ENCODE measurements around the gene TMEM171. TPM values are rescaled to one million over a fixed set of nuclear protein-coding genes. Genes with fewer than 3 reads are reported as not detected.

The TMEM171 gene
- total RNA-seq, 1 donor from 2014 or later = not detected

GRCh38 chr5:73130811-73131210, 10.4 kb downstream of the TMEM171 start:
- H3K4me1 Mint-ChIP-seq = no peaks in the 10 kb centered on the region
- no peak for DNase-seq
- no peaks in the 10 kb centered on the region for H3K36me3 Mint-ChIP-seq (ENCODE audit: low read depth)
- H3K27ac Mint-ChIP-seq = no peak overlapping the region
- intact Hi-C loops (cut with micrococcal nuclease) = no loop called here
- no peaks in the 10 kb centered on the region for H3K9me3 Mint-ChIP-seq
- H3K4me3 Mint-ChIP-seq = no peak overlapping the region
- H3K27me3 Mint-ChIP-seq = peaks cover 52% of the 10 kb centered on the region

DNA sequence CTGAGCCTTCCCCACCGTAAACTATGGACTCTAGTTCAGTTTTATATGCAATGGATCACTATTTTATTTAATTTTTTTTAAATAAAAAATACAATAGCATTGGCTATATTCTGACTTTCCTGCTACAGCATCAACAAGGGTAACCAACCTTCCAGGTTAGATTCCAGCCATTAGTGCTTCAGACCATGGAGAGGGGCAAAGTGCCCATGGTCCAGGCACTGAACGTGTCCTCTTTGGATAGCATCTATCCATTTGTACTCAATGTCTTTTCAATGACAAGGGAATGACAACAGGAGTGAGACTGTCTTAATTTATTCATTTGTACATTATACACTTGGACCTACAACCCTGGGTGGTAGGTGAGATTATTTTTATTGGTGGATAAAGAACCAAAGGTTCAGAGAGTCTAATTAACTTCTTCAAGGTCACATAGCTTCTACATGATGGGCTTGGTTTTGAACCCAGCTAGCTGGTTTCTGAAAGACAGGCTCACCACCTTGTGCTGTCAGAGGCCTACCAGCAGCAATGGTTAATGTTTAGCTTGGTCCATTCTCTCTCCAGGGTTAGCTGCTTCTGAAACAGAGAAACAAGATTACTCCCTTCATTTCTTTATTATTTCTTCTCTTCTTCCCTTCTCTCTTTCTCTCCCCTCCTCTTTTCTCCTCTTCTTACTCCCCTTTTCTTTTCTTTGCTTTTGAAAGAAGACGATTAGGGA, 11.5 kb downstream of the TMEM171 start:
- intact Hi-C loops (cut with micrococcal nuclease) = no loop called here
- Mint-ChIP-seq H3K27me3 (peaks cover 45% of the 10 kb centered on the region), H3K4me3 (no peak overlapping the region), H3K27ac (no peak overlapping the region), H3K9me3 (no peaks in the 10 kb centered on the region), H3K4me1 (no peaks in the 10 kb centered on the region), H3K36me3 (ENCODE audit: low read depth) (no peaks in the 10 kb centered on the region)
- DNase-seq = no peak

- no peak overlapping the region for H3K4me3 Mint-ChIP-seq
Observed at GRCh38 chr5:73132759-73133158, 12.4 kb downstream of the TMEM171 start.

GRCh38 chr5:73135021-73135420, 14.6 kb downstream of the TMEM171 start:
- Mint-ChIP-seq H3K36me3 (ENCODE audit: low read depth) (no peaks in the 10 kb centered on the region), H3K27ac (no peak overlapping the region), H3K4me3 (no peak overlapping the region), H3K9me3 (no peaks in the 10 kb centered on the region), H3K27me3 (peaks cover 40% of the 10 kb centered on the region), H3K4me1 (no peaks in the 10 kb centered on the region)
- intact Hi-C loops (cut with micrococcal nuclease) = no loop called here
- no peak for DNase-seq

More at GRCh38 chr5:73132759-73133158, 12.4 kb downstream of the TMEM171 start:
- Mint-ChIP-seq H3K9me3 (no peaks in the 10 kb centered on the region), H3K27ac (no peak overlapping the region), H3K27me3 (peaks cover 44% of the 10 kb centered on the region), H3K4me1 (no peaks in the 10 kb centered on the region), H3K36me3 (ENCODE audit: low read depth) (no peaks in the 10 kb centered on the region)
- intact Hi-C loops (cut with micrococcal nuclease) = no loop called here
- no peak for DNase-seq

- H3K27me3 Mint-ChIP-seq = peaks cover 37% of the 10 kb centered on the region
Observed at GRCh38 chr5:73135429-73136054, 15.2 kb downstream of the TMEM171 start.

GRCh38 chr5:73136055-73136562, 15.7 kb downstream of the TMEM171 start:
- DNase-seq = no peak
- no peaks in the 10 kb centered on the region for H3K4me1 Mint-ChIP-seq
- H3K9me3 Mint-ChIP-seq = no peaks in the 10 kb centered on the region
- H3K36me3 Mint-ChIP-seq (ENCODE audit: low read depth) = no peaks in the 10 kb centered on the region
- peaks cover 35% of the 10 kb centered on the region for H3K27me3 Mint-ChIP-seq
- H3K4me3 Mint-ChIP-seq = no peak overlapping the region
- H3K27ac Mint-ChIP-seq = no peak overlapping the region
- intact Hi-C loops (cut with micrococcal nuclease) = no loop called here

More at GRCh38 chr5:73135429-73136054, 15.2 kb downstream of the TMEM171 start:
- no peak for DNase-seq
- Mint-ChIP-seq H3K9me3 (no peaks in the 10 kb centered on the region), H3K4me3 (no peak overlapping the region), H3K36me3 (ENCODE audit: low read depth) (no peaks in the 10 kb centered on the region), H3K4me1 (no peaks in the 10 kb centered on the region), H3K27ac (no peak overlapping the region)
- intact Hi-C loops (cut with micrococcal nuclease) = no loop called here

DNA sequence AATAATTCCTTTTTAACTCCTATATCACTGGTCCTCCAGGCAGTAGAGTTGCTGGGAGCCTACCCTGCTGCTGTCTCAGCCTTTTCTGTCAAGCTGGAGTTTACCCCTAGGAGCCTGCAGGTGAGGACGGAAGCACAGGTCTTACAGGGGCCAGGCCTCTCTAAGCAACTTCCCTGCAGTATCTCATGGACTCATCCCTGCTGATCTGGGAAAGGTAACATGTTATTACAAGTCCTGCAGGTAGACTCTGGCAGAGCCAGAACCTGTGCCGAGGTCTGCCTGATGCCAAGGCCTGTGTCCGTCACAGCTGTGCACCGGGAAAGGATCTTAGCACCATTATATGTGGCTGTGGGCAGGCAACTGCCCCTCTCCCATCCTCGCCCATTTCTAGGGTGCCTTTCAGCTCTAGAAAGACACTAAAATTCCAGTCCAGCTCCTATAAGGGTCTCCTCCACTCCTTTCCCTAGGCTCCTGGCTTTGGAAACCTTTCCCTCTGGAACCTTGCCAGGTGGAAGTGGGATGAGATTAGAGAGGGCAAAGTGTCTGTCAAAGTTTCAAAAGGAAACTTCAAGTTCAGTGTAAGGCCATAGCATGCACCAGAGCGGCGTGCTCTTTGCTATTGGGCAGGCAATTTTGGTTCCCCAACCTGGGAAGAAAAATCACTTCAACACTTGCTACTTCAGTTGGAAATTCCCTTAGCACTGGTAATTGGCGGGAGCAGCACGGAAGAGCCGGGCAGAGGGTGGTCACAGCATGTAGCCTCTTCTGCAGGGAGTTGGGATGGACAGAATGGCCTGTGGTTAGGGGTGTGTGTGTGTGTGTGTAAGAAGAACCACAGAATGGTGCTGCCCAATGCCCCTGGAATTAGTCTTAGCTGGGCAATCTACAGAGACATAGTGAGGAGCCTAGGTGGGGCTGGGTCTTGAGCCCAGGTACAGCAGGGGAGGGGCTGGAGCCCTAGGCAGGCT, 17.5 kb downstream of the TMEM171 start:
- Mint-ChIP-seq H3K27ac (no peak overlapping the region), H3K4me3 (no peak overlapping the region), H3K9me3 (no peaks in the 10 kb centered on the region), H3K4me1 (no peaks in the 10 kb centered on the region), H3K36me3 (ENCODE audit: low read depth) (no peaks in the 10 kb centered on the region), H3K27me3 (peaks cover 36% of the 10 kb centered on the region)
- intact Hi-C loops (cut with micrococcal nuclease) = no loop called here
- DNase-seq = no peak

GRCh38 chr5:73139485-73139884, 19.1 kb downstream of the TMEM171 start:
- no peak for DNase-seq
- H3K4me1 Mint-ChIP-seq = no peaks in the 10 kb centered on the region
- H3K36me3 Mint-ChIP-seq (ENCODE audit: low read depth) = no peaks in the 10 kb centered on the region
- H3K27me3 Mint-ChIP-seq = peaks cover 35% of the 10 kb centered on the region
- no peak overlapping the region for H3K4me3 Mint-ChIP-seq
- H3K9me3 Mint-ChIP-seq = no peaks in the 10 kb centered on the region
- no peak overlapping the region for H3K27ac Mint-ChIP-seq
- intact Hi-C loops (cut with micrococcal nuclease) = no loop called here

DNA sequence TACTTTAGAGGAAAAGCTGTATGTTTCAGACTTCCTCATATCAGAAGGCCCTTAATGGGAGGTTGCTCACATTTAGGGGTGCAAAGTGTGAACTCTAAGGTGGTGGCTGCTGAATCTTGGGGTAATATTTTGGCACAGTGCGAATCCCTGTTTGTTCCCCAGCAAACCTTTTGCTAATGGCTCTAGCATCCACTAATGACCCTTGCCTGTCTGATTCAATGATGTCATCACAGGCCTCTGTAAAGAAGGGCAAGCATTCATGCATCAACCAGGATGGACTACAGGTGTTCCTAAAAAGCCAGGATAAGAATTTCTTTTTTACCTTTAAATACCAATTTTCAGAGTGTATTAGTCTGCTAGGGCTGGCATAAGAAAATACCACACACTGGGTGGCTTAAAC, 20.4 kb downstream of the TMEM171 start:
- intact Hi-C loops (cut with micrococcal nuclease) = no loop called here
- H3K27me3 Mint-ChIP-seq = peaks cover 33% of the 10 kb centered on the region
- H3K36me3 Mint-ChIP-seq (ENCODE audit: low read depth) = no peaks in the 10 kb centered on the region
- H3K4me1 Mint-ChIP-seq = no peaks in the 10 kb centered on the region
- no peak for DNase-seq
- no peak overlapping the region for H3K27ac Mint-ChIP-seq
- H3K9me3 Mint-ChIP-seq = no peaks in the 10 kb centered on the region
- H3K4me3 Mint-ChIP-seq = no peak overlapping the region

GRCh38 chr5:73142035-73142434, 21.7 kb downstream of the TMEM171 start:
- no peak overlapping the region for H3K27ac Mint-ChIP-seq
- no peak for DNase-seq
- no peaks in the 10 kb centered on the region for H3K4me1 Mint-ChIP-seq
- no peaks in the 10 kb centered on the region for H3K9me3 Mint-ChIP-seq
- H3K27me3 Mint-ChIP-seq = peaks cover 41% of the 10 kb centered on the region
- no peaks in the 10 kb centered on the region for H3K36me3 Mint-ChIP-seq (ENCODE audit: low read depth)
- no peak overlapping the region for H3K4me3 Mint-ChIP-seq
- intact Hi-C loops (cut with micrococcal nuclease) = no loop called here

DNA sequence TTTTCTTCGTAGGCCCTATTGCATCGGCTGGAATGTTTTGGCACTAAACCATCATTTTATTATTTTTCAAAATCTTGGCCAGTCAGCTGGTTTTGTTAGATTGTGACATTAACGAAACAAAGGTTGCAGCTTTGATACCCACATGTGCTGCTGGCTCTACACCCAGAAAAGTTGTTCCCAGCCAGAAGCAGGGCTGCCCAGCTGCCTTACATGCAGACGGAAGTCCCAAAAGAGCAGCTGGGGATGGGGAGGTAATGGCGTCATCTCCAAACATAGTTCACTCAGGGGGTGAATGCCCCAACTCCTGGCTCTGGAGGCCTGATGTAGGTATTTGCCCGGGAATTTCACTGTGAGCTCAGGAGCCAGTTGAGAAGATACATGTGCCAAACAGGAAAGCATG, 23.3 kb downstream of the TMEM171 start:
- Mint-ChIP-seq H3K4me1 (no peaks in the 10 kb centered on the region), H3K27ac (no peak overlapping the region), H3K27me3 (peaks cover 50% of the 10 kb centered on the region), H3K36me3 (ENCODE audit: low read depth) (no peaks in the 10 kb centered on the region), H3K9me3 (no peaks in the 10 kb centered on the region), H3K4me3 (no peak overlapping the region)
- no peak for DNase-seq
- intact Hi-C loops (cut with micrococcal nuclease) = no loop called here

- no peak overlapping the region for H3K27ac Mint-ChIP-seq
- no peak for DNase-seq
- no peaks in the 10 kb centered on the region for H3K9me3 Mint-ChIP-seq
- intact Hi-C loops (cut with micrococcal nuclease) = no loop called here
- H3K4me3 Mint-ChIP-seq = no peak overlapping the region
- peaks cover 77% of the 10 kb centered on the region for H3K27me3 Mint-ChIP-seq
- H3K4me1 Mint-ChIP-seq = no peaks in the 10 kb centered on the region
- no peaks in the 10 kb centered on the region for H3K36me3 Mint-ChIP-seq (ENCODE audit: low read depth)
Observed at GRCh38 chr5:73149540-73149939, 29.2 kb downstream of the TMEM171 start.

DNA sequence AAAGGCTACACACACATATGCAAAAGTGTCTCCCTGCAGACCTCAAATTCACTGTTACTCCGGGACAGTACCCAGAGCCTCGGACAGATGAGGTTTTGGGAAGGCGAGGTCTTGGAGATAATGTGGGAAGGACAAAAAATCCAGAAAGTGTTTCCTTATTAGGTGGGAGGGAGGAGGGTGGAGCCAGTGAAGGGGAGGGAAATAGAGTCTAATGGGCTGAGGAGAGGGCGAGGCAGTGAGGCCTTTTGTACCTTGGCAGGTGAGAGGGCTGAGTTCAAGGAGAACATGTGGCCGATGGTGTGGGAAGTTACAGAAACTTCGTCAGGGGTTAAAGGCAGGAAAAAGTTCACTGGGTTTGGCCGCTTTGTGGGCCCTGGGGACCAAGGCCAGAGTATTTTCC, 30.5 kb downstream of the TMEM171 start:
- no peak overlapping the region for H3K27ac Mint-ChIP-seq
- H3K36me3 Mint-ChIP-seq (ENCODE audit: low read depth) = no peaks in the 10 kb centered on the region
- no peaks in the 10 kb centered on the region for H3K9me3 Mint-ChIP-seq
- no peaks in the 10 kb centered on the region for H3K4me1 Mint-ChIP-seq
- peaks cover 83% of the 10 kb centered on the region for H3K27me3 Mint-ChIP-seq
- intact Hi-C loops (cut with micrococcal nuclease) = no loop called here
- no peak overlapping the region for H3K4me3 Mint-ChIP-seq
- no peak for DNase-seq

All from activated CD4-positive, alpha-beta T cell treated with anti-CD3 and anti-CD28 coated beads, Interleukin-2, amount 10 ng/mL, durations not matched to agents 24 days and 14 days (primary cell).